NCI-H1436 (cell line): ENCODE results near the gene KAT2A.

Experiments
- DNase-seq: peaks from one replicate; lab custom pipeline; 2025; lab: John Stamatoyannopoulos, UW

The KAT2A gene

GRCh38 chr17:42135664-42136653 is 14.8 kb upstream of the KAT2A start:
- no peak for DNase-seq

- DNase-seq, result no peak
These were observed 14.0 kb upstream of the KAT2A start for GRCh38 chr17:42135151-42135550.

GRCh38 chr17:42133461-42134041 is 12.4 kb upstream of the KAT2A start:
- DNase-seq, result peak; percentile 73

GRCh38 chr17:42132941-42133340 is 11.8 kb upstream of the KAT2A start:
- DNase-seq, result no peak

- DNase-seq, result no peak
These were observed 10.8 kb upstream of the KAT2A start for GRCh38 chr17:42131981-42132432.

GRCh38 chr17:42131232-42131631 is 10.1 kb upstream of the KAT2A start:
- DNase-seq, result no peak

- no peak for DNase-seq
These were observed 9.3 kb upstream of the KAT2A start for GRCh38 chr17:42130310-42130936.

GRCh38 chr17:42129109-42129837 is 8.1 kb upstream of the KAT2A start:
- no peak for DNase-seq

GRCh38 chr17:42127414-42127813 is 6.2 kb upstream of the KAT2A start:
- no peak for DNase-seq

- DNase-seq, result no peak
These were observed 5.7 kb upstream of the KAT2A start for GRCh38 chr17:42126836-42127235.

GRCh38 chr17:42125565-42125964 is 4.4 kb upstream of the KAT2A start:
- DNase-seq, result no peak

GRCh38 chr17:42124256-42124655 is 3.1 kb upstream of the KAT2A start:
- DNase-seq, result no peak

GRCh38 chr17:42122371-42123303 is 1.5 kb upstream of the KAT2A start, which contains the start of gene HSPB9:
HSPB9 (plus strand) TSS chr17:42122804; CDS start chr17:42122851, 47 bp downstream.
- DNase-seq, result no peak

- DNase-seq, result no peak
These were observed 902 bp downstream of the KAT2A start for GRCh38 chr17:42120161-42120769.

- no peak for DNase-seq
These were observed 1.9 kb downstream of the KAT2A start for GRCh38 chr17:42119301-42119700.

GRCh38 chr17:42118545-42118944 is 2.6 kb downstream of the KAT2A start:
- DNase-seq, result peak; percentile 25

- no peak for DNase-seq
These were observed 3.0 kb downstream of the KAT2A start for GRCh38 chr17:42118126-42118510.

- DNase-seq, result no peak
These were observed 3.6 kb downstream of the KAT2A start for GRCh38 chr17:42117397-42118125.

- peak; percentile 83 for DNase-seq
These were observed 4.3 kb downstream of the KAT2A start for GRCh38 chr17:42116705-42117396.
